HG03135 (cell line): ENCODE data around the gene LGR4.
"Not testable (repeated sequence)": the region's sequence is repeated elsewhere in the genome, so short reads cannot be mapped to it uniquely, and the experiment has no call there.

ENCODE experiments used
- ATAC-seq: cut with Tn5 transposase; IDR thresholded peaks from one replicate; pipeline ENCODE4 v1.9.1; 2021; ENCODE audit warnings: mild to moderate bottlenecking, moderate library complexity; ENCODE audit not compliant: unreplicated experiment

Gene LGR4

GRCh38 chr11:27355575-27356104 lies 117.0 kb downstream of the LGR4 start:
- ATAC-seq: no peak

- ATAC-seq: no peak
These were observed 118.1 kb downstream of the LGR4 start for GRCh38 chr11:27354359-27354965.

- ATAC-seq: no peak
These were observed 118.8 kb downstream of the LGR4 start for GRCh38 chr11:27353593-27354358.

- no peak for ATAC-seq
These were observed 119.8 kb downstream of the LGR4 start for GRCh38 chr11:27352781-27353180.

GRCh38 chr11:27350511-27350910 lies 122.1 kb downstream of the LGR4 start:
- ATAC-seq: no peak

- no peak for ATAC-seq
These were observed 122.7 kb downstream of the LGR4 start for GRCh38 chr11:27349919-27350318.

GRCh38 chr11:27348340-27348873 lies 124.2 kb downstream of the LGR4 start:
- ATAC-seq: no peak

- no peak for ATAC-seq
These were observed 124.9 kb downstream of the LGR4 start for GRCh38 chr11:27347359-27348339.

- ATAC-seq: no peak
These were observed 132.6 kb downstream of the LGR4 start for GRCh38 chr11:27339941-27340340.

- ATAC-seq: not testable (repeated sequence)
These were observed 137.8 kb downstream of the LGR4 start for GRCh38 chr11:27334764-27335163.

- no peak for ATAC-seq
These were observed 140.6 kb downstream of the LGR4 start for GRCh38 chr11:27331981-27332380.

- ATAC-seq: no peak
These were observed 141.8 kb downstream of the LGR4 start for GRCh38 chr11:27330633-27331270.

- no peak for ATAC-seq
These were observed 142.5 kb downstream of the LGR4 start for GRCh38 chr11:27329867-27330632.

- ATAC-seq: no peak
These were observed 144.0 kb downstream of the LGR4 start for GRCh38 chr11:27328614-27329013.

- ATAC-seq: not testable (repeated sequence)
These were observed 145.5 kb downstream of the LGR4 start for GRCh38 chr11:27327064-27327463.

GRCh38 chr11:27322196-27322595 lies 150.4 kb downstream of the LGR4 start:
- ATAC-seq: not testable (repeated sequence)

- not testable (repeated sequence) for ATAC-seq
These were observed 151.2 kb downstream of the LGR4 start for GRCh38 chr11:27321340-27321739.

- ATAC-seq: peak; percentile 99
These were observed 153.5 kb downstream of the LGR4 start for GRCh38 chr11:27319072-27319471.

- no peak for ATAC-seq
These were observed 154.8 kb downstream of the LGR4 start for GRCh38 chr11:27317751-27318150.
